Neural cell (in vitro differentiated cells): ENCODE results near the gene LMOD2. TPM values are rescaled to one million over a fixed set of nuclear protein-coding genes. Genes with fewer than 3 reads are reported as not detected.

Experiments used
- H2AFZ ChIP-seq: fragments of 200-600, 300-800 bp; sonication (generic), shearing (Covaris generic); 2 replicates; pipeline ENCODE4 v1.6.0; 2014; ENCODE audit warnings: low read depth, mild to moderate bottlenecking, antibody characterized with exemption, low read length, moderate library complexity
- H3F3A ChIP-seq: fragments of 200-600 bp; shearing (Covaris generic); 2 replicates; pipeline ENCODE4 v1.6.1; 2016; ENCODE audit warnings: mild to moderate bottlenecking, moderate library complexity, mixed read lengths, antibody characterized with exemption, low read length; ENCODE audit not compliant: insufficient read depth, poor library complexity, severe bottlenecking
- H3K27ac ChIP-seq: fragments of 200-600, 300-800 bp; sonication (generic), shearing (Covaris generic); 2 replicates; pipeline ENCODE4 v1.5.1; 2014; ENCODE audit warnings: mild to moderate bottlenecking, low read length, moderate library complexity
- H3K27me3 ChIP-seq: fragments of 300-800, 200-600 bp; sonication (generic), shearing (Covaris generic); 2 replicates; pipeline ENCODE4 v1.6.0; 2014; ENCODE audit warnings: mild to moderate bottlenecking, low read depth, low read length, moderate library complexity; ENCODE audit not compliant: insufficient read depth
- H3K36me3 ChIP-seq: fragments of 300-800, 200-600 bp; sonication (generic), shearing (Covaris generic); 2 replicates; pipeline ENCODE4 v1.5.1; 2014; ENCODE audit warnings: mild to moderate bottlenecking, antibody characterized with exemption, low read length, moderate library complexity; ENCODE audit not compliant: insufficient read depth
- H3K4me2 ChIP-seq: fragments of 300-800, 200-600 bp; sonication (generic), shearing (Covaris generic); 2 replicates; pipeline ENCODE4 v1.6.0; 2014; ENCODE audit warnings: mild to moderate bottlenecking, low read length
- H3K4me3 ChIP-seq: fragments of 300-800, 200-600 bp; sonication (generic), shearing (Covaris generic); 2 replicates; pipeline ENCODE4 v1.5.1; 2014; ENCODE audit warnings: mild to moderate bottlenecking, low read length, moderate library complexity
- H3K79me2 ChIP-seq: fragments of 200-600 bp; shearing (Covaris generic); replicated peaks from 2 replicates; pipeline ENCODE4 v1.6.0; 2014; ENCODE audit warnings: mild to moderate bottlenecking, low read length, moderate library complexity; ENCODE audit not compliant: insufficient read depth
- H3K9ac ChIP-seq: fragments of 300-800, 200-600 bp; sonication (generic), shearing (Covaris generic); 2 replicates; pipeline ENCODE4 v1.6.1; 2016; ENCODE audit warnings: mild to moderate bottlenecking, low read length, mixed read lengths
- H3K9me2 ChIP-seq: fragments of 200-600 bp; shearing (Covaris generic); 2 replicates; pipeline ENCODE4 v1.6.1; 2016; ENCODE audit warnings: mild to moderate bottlenecking, low read length, mixed read lengths; ENCODE audit not compliant: insufficient read depth
- H3K9me3 ChIP-seq: fragments of 200-600, 300-800 bp; sonication (generic), shearing (Covaris generic); 2 replicates; pipeline ENCODE4 v1.6.1; 2016; ENCODE audit warnings: mild to moderate bottlenecking, mixed run types, low read length, moderate library complexity, mixed read lengths
- H4K20me1 ChIP-seq: fragments of 200-600 bp; shearing (Covaris generic); 2 replicates; pipeline ENCODE4 v1.6.1; 2016; ENCODE audit warnings: mild to moderate bottlenecking, mixed run types; ENCODE audit not compliant: insufficient read depth
- CTCF ChIP-seq: fragments of 450-650 bp; IDR thresholded peaks from 2 replicates; pipeline ENCODE4 v1.5.1; 2014; ENCODE audit warnings: antibody characterized with exemption, mild to moderate bottlenecking, moderate library complexity; ENCODE audit not compliant: poor library complexity, severe bottlenecking
- EP300 ChIP-seq: fragments of 450-650 bp; conservative IDR thresholded peaks from 2 replicates; pipeline ENCODE4 v1.6.1; 2014; ENCODE audit warnings: antibody characterized with exemption, mild to moderate bottlenecking, moderate library complexity; ENCODE audit not compliant: poor library complexity, severe bottlenecking
- EZH2 ChIP-seq: fragments of 200-600, 300-800 bp; shearing (Covaris generic), sonication (generic); IDR thresholded peaks from 2 replicates; pipeline ENCODE4 v1.6.1; 2014; ENCODE audit warnings: antibody characterized with exemption, low read length, borderline replicate concordance, mild to moderate bottlenecking; ENCODE audit not compliant: insufficient read depth, poor library complexity, severe bottlenecking
- MXI1 ChIP-seq: fragments of 450-650 bp; conservative IDR thresholded peaks from 2 replicates; pipeline ENCODE4 v1.6.1; 2014; ENCODE audit warnings: antibody characterized with exemption, mild to moderate bottlenecking; ENCODE audit not compliant: poor library complexity, severe bottlenecking
- POLR2AphosphoS5 ChIP-seq: IDR thresholded peaks from 2 replicates; pipeline ENCODE4 v1.6.1; 2012
- RAD21 ChIP-seq: fragments of 450-650 bp; conservative IDR thresholded peaks from 2 replicates; pipeline ENCODE4 v1.6.1; 2014; ENCODE audit warnings: antibody characterized with exemption, mild to moderate bottlenecking, moderate library complexity
- REST ChIP-seq: IDR thresholded peaks from 2 replicates; pipeline ENCODE4 v1.6.1; 2012; ENCODE audit warnings: borderline replicate concordance
- SMC3 ChIP-seq: fragments of 450-650 bp; conservative IDR thresholded peaks from 2 replicates; pipeline ENCODE4 v1.6.1; 2014; ENCODE audit warnings: antibody characterized with exemption, mild to moderate bottlenecking, moderate library complexity; ENCODE audit not compliant: poor library complexity
- TAF1 ChIP-seq: IDR thresholded peaks from 2 replicates; pipeline ENCODE4 v1.6.1; 2012; ENCODE audit warnings: low read depth
- polyA plus RNA-seq: library from polyadenylated mRNA; depleted of rRNA; stranded (reverse); fragments of >200 nt; gene quantifications from 2 replicates; pipeline ENCODE4 v1.2.3, GENCODE V29; 2014

Gene LMOD2
- polyA plus RNA-seq, 1 donor from 2014 or later: not detected

GRCh38 chr7:123608991-123609882, 46.4 kb upstream of the LMOD2 start:
- H3K9ac ChIP-seq: no peak overlapping the region
- H3K9me3 ChIP-seq: no peaks in the 10 kb centered on the region
- no peaks in the 10 kb centered on the region for H3K27me3 ChIP-seq
- H3K4me3 ChIP-seq: no peak overlapping the region
- TF ChIP-seq MXI1: no peak
- no peak for TF ChIP-seq SMC3
- no peak for TF ChIP-seq RAD21
- TF ChIP-seq TAF1: no peak
- TF ChIP-seq EZH2: no peak
- no peak for TF ChIP-seq POLR2AphosphoS5
- TF ChIP-seq EP300: no peak
- no peak for TF ChIP-seq REST
- TF ChIP-seq CTCF: no peak
- no peaks in the 10 kb centered on the region for H3K9me2 ChIP-seq
- H3K36me3 ChIP-seq: no peaks in the 10 kb centered on the region
- no peak overlapping the region for H3K4me2 ChIP-seq
- no peak overlapping the region for H2AFZ ChIP-seq
- no peaks in the 10 kb centered on the region for H3K79me2 ChIP-seq
- no peaks in the 10 kb centered on the region for H3F3A ChIP-seq
- no peaks in the 10 kb centered on the region for H4K20me1 ChIP-seq
- no peak overlapping the region for H3K27ac ChIP-seq

GRCh38 chr7:123609883-123610239, 45.8 kb upstream of the LMOD2 start:
- TF ChIP-seq EZH2 (no peak), MXI1 (no peak), SMC3 (no peak)
- no peak overlapping the region for H2AFZ ChIP-seq

More at GRCh38 chr7:123609883-123610239, 45.8 kb upstream of the LMOD2 start:
- Histone ChIP-seq H4K20me1 (no peaks in the 10 kb centered on the region), H3K9me2 (no peaks in the 10 kb centered on the region), H3K36me3 (no peaks in the 10 kb centered on the region), H3F3A (no peaks in the 10 kb centered on the region), H3K79me2 (no peaks in the 10 kb centered on the region), H3K4me3 (no peak overlapping the region), H3K27me3 (no peaks in the 10 kb centered on the region), H3K4me2 (no peak overlapping the region), H3K27ac (no peak overlapping the region), H3K9ac (no peak overlapping the region), H3K9me3 (no peaks in the 10 kb centered on the region)
